HG03045 (cell line): ENCODE results near the gene RRBP1.

Experiments used
- ATAC-seq: cut with Tn5 transposase; IDR thresholded peaks from one replicate; pipeline ENCODE4 v1.9.1; 2021; ENCODE audit warnings: mild to moderate bottlenecking, moderate library complexity; ENCODE audit not compliant: unreplicated experiment

RRBP1 gene

GRCh38 chr20:17583126-17583525 lies 98.9 kb downstream of the RRBP1 start:
- no peak for ATAC-seq

- no peak for ATAC-seq
These were observed 101.1 kb downstream of the RRBP1 start for GRCh38 chr20:17580895-17581294.

GRCh38 chr20:17579369-17580039 lies 102.5 kb downstream of the RRBP1 start:
- ATAC-seq, result no peak

- ATAC-seq, result no peak
These were observed 105.8 kb downstream of the RRBP1 start for GRCh38 chr20:17576215-17576614.

GRCh38 chr20:17573463-17573862 lies 108.6 kb downstream of the RRBP1 start:
- ATAC-seq, result no peak

- ATAC-seq, result no peak
These were observed 109.9 kb downstream of the RRBP1 start for GRCh38 chr20:17572034-17572638.

GRCh38 chr20:17571153-17571527 lies 110.9 kb downstream of the RRBP1 start:
- ATAC-seq, result no peak

GRCh38 chr20:17570347-17571152 lies 111.5 kb downstream of the RRBP1 start:
- peak; percentile 37 for ATAC-seq

- peak; percentile 94 for ATAC-seq
These were observed 112.3 kb downstream of the RRBP1 start, which contains the start of gene DSTN for GRCh38 chr20:17569616-17570346. Gene DSTN (plus strand): TSS chr20:17570075. CDS start chr20:17570209, 134 bp downstream.

- no peak for ATAC-seq
These were observed 113.0 kb downstream of the RRBP1 start for GRCh38 chr20:17568972-17569521.

- ATAC-seq, result no peak
These were observed 113.8 kb downstream of the RRBP1 start for GRCh38 chr20:17568045-17568788.

GRCh38 chr20:17566345-17566744 lies 115.7 kb downstream of the RRBP1 start:
- ATAC-seq, result no peak

- no peak for ATAC-seq
These were observed 116.7 kb downstream of the RRBP1 start for GRCh38 chr20:17565169-17565845.
